ENCODE data around the gene WARS2. TPM values are rescaled to one million over a fixed set of nuclear protein-coding genes. Genes with fewer than 3 reads are reported as not detected.

WARS2 gene
- total RNA-seq, 1 donor from 2014 or later, result 13.5 TPM

DNA sequence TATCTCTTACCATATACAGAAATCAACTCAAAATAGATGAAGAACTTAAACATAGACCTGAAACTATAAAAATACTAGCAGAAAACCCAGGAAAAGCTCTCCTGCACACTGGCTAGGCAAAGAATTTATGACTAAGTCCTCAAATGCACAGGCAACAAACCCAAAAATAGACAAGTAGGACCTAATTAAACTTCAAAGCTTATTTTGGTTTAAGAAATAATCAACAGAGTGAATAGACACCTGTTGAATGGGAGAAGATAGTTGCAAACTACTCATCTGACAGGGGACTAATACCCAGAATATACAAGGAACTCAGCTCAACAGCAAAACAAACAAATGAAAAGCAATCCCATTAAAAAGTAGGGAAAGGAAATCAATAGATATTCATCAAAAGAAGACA is 40.7 kb downstream of the WARS2 start:
- Histone ChIP-seq H3K27ac (no peak overlapping the region), H3K79me2 (ENCODE audit: low read depth) (no peaks in the 10 kb centered on the region), H3K36me3 (no peaks in the 10 kb centered on the region), H3K4me1 (peaks cover 10% of the 10 kb centered on the region), H3K4me2 (no peak overlapping the region), H3K27me3 (no peaks in the 10 kb centered on the region), H3K4me3 (no peak overlapping the region), H3K9me3 (ENCODE audit: low read depth) (no peaks in the 10 kb centered on the region), H3F3A (ENCODE audit: low read depth) (no peaks in the 10 kb centered on the region), H4K20me1 (ENCODE audit: low read depth) (no peaks in the 10 kb centered on the region), H2AFZ (replicated peaks) (no peak overlapping the region), H3K9ac (no peak overlapping the region)
- no peak for DNase-seq (ENCODE audit: low spot score)
- TF ChIP-seq EZH2phosphoT487 (IDR thresholded peaks at IDR 0.05), result no peak
- peaks cover 1% of the 10 kb centered on the region for H3K36me3 Mint-ChIP-seq
- H3K27me3 Mint-ChIP-seq (ENCODE audit: insufficient read depth, low read depth), result no peaks in the 10 kb centered on the region
- H3K9me3 Mint-ChIP-seq, result no peaks in the 10 kb centered on the region
- H3K4me3 Mint-ChIP-seq, result no peak overlapping the region
- peaks cover 6% of the 10 kb centered on the region for H3K4me1 Mint-ChIP-seq
- H3K27ac Mint-ChIP-seq, result no peak overlapping the region

DNA sequence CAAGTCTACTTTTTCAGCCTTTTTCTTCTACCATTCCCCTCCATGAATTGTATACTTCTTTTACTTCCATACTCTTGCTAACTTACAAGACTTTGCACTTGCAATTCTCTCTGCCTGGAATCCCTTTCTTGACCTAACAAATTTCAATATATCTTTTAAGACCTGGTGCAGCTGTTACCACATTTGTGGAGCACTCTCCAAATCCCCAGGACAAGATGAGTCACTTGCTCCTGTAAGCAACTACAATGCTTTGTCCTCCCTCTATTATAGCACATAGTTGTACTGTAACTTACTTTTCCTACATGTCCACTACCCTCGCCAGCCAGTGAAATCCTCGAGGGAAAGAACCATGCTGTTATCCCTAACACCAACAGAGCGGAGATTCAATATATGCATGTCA is 43.1 kb downstream of the WARS2 start:
- Mint-ChIP-seq H3K9me3 (no peaks in the 10 kb centered on the region), H3K36me3 (peaks cover 1% of the 10 kb centered on the region), H3K27ac (no peak overlapping the region), H3K4me3 (no peak overlapping the region), H3K4me1 (peaks cover 2% of the 10 kb centered on the region), H3K27me3 (ENCODE audit: insufficient read depth, low read depth) (no peaks in the 10 kb centered on the region)
- TF ChIP-seq, protein P1, sequence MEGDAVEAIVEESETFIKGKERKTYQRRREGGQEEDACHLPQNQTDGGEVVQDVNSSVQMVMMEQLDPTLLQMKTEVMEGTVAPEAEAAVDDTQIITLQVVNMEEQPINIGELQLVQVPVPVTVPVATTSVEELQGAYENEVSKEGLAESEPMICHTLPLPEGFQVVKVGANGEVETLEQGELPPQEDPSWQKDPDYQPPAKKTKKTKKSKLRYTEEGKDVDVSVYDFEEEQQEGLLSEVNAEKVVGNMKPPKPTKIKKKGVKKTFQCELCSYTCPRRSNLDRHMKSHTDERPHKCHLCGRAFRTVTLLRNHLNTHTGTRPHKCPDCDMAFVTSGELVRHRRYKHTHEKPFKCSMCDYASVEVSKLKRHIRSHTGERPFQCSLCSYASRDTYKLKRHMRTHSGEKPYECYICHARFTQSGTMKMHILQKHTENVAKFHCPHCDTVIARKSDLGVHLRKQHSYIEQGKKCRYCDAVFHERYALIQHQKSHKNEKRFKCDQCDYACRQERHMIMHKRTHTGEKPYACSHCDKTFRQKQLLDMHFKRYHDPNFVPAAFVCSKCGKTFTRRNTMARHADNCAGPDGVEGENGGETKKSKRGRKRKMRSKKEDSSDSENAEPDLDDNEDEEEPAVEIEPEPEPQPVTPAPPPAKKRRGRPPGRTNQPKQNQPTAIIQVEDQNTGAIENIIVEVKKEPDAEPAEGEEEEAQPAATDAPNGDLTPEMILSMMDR (IDR thresholded peaks at IDR 0.05), result no peak
- TF ChIP-seq EZH2phosphoT487 (IDR thresholded peaks at IDR 0.05), result no peak
- TF ChIP-seq EZH2 (IDR thresholded peaks at IDR 0.05), result no peak
- H4K20me1 ChIP-seq (ENCODE audit: low read depth), result no peaks in the 10 kb centered on the region
- H3K79me2 ChIP-seq (ENCODE audit: low read depth), result no peaks in the 10 kb centered on the region
- H3K36me3 ChIP-seq, result no peaks in the 10 kb centered on the region
- H3F3A ChIP-seq (ENCODE audit: low read depth), result no peaks in the 10 kb centered on the region
- H3K4me2 ChIP-seq, result no peak overlapping the region
- no peaks in the 10 kb centered on the region for H3K9me3 ChIP-seq (ENCODE audit: low read depth)
- no peak overlapping the region for H2AFZ ChIP-seq (replicated peaks)
- H3K27ac ChIP-seq, result no peak overlapping the region
- no peaks in the 10 kb centered on the region for H3K27me3 ChIP-seq
- H3K4me3 ChIP-seq, result no peak overlapping the region
- DNase-seq (ENCODE audit: low spot score), result no peak
- peaks cover 3% of the 10 kb centered on the region for H3K4me1 ChIP-seq
- no peak overlapping the region for H3K9ac ChIP-seq

DNA sequence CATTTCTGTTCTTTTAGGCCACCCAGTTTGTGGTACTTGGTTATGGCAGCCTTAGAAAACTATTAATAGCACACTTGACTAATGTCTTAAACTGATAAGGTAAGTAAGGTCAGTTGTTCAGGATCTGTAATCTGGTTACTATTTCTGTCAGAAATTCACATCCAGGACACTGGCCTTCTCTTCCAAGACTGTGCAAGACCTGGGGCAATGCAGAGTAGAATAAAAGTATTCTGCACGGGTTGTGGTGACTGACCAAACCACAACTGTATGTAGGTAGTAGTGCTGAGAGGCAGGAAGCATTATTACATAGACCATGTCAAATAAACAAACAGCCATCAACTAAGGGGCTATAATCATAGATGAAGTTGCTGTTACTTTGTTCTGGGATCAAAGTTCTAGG is 46.7 kb downstream of the WARS2 start:
- H4K20me1 ChIP-seq (ENCODE audit: low read depth), result no peaks in the 10 kb centered on the region
- no peaks in the 10 kb centered on the region for H3K27me3 ChIP-seq
- H3K27ac ChIP-seq, result no peak overlapping the region
- H3K4me1 Mint-ChIP-seq, result no peaks in the 10 kb centered on the region
- no peaks in the 10 kb centered on the region for H3K4me1 ChIP-seq
- no peaks in the 10 kb centered on the region for H3K27me3 Mint-ChIP-seq (ENCODE audit: insufficient read depth, low read depth)
- H3K9me3 Mint-ChIP-seq, result no peaks in the 10 kb centered on the region
- H3K36me3 ChIP-seq, result no peaks in the 10 kb centered on the region
- no peak overlapping the region for H3K4me3 Mint-ChIP-seq
- TF ChIP-seq EZH2 (IDR thresholded peaks at IDR 0.05), result no peak
- TF ChIP-seq, protein P1 (IDR thresholded peaks at IDR 0.05), result no peak
- TF ChIP-seq EZH2phosphoT487 (IDR thresholded peaks at IDR 0.05), result no peak
- no peak overlapping the region for H3K4me2 ChIP-seq
- DNase-seq (ENCODE audit: low spot score), result no peak
- H3F3A ChIP-seq (ENCODE audit: low read depth), result no peaks in the 10 kb centered on the region
- no peaks in the 10 kb centered on the region for H3K36me3 Mint-ChIP-seq
- no peaks in the 10 kb centered on the region for H3K9me3 ChIP-seq (ENCODE audit: low read depth)
- no peaks in the 10 kb centered on the region for H3K79me2 ChIP-seq (ENCODE audit: low read depth)
- H3K27ac Mint-ChIP-seq, result no peak overlapping the region
- H2AFZ ChIP-seq (replicated peaks), result no peak overlapping the region
- H3K4me3 ChIP-seq, result no peak overlapping the region
- no peak overlapping the region for H3K9ac ChIP-seq

DNA sequence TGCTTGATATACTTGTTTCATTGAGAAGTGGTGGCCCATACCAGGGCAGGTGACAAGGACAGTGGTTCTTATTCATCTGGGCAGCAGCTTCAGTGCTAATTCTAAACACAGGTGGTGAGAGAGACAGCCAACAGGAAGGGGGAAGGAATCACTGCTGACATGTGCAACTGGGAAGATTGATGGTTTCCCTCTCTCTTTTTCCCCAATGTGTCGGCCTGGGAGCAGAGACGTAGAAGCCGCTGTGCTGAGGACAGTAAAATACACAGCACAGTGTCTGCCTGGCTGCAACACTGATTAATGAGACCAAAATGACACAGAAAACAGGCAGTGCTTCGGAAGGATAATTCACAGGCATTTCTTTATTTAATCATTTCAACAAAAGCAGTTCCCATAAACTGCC is 48.8 kb downstream of the WARS2 start:
- H3K27me3 Mint-ChIP-seq (ENCODE audit: insufficient read depth, low read depth), result no peaks in the 10 kb centered on the region
- Histone ChIP-seq H3K4me3 (no peak overlapping the region), H3K4me1 (no peaks in the 10 kb centered on the region), H4K20me1 (ENCODE audit: low read depth) (no peaks in the 10 kb centered on the region), H3K27me3 (no peaks in the 10 kb centered on the region), H3K4me2 (no peak overlapping the region), H3K9me3 (ENCODE audit: low read depth) (no peaks in the 10 kb centered on the region), H3F3A (ENCODE audit: low read depth) (no peaks in the 10 kb centered on the region), H3K36me3 (no peaks in the 10 kb centered on the region), H3K79me2 (ENCODE audit: low read depth) (no peaks in the 10 kb centered on the region), H2AFZ (replicated peaks) (no peak overlapping the region), H3K9ac (no peak overlapping the region), H3K27ac (no peak overlapping the region)
- no peaks in the 10 kb centered on the region for H3K4me1 Mint-ChIP-seq
- no peaks in the 10 kb centered on the region for H3K36me3 Mint-ChIP-seq
- no peak for DNase-seq (ENCODE audit: low spot score)
- TF ChIP-seq, protein P1 (IDR thresholded peaks at IDR 0.05), result no peak
- TF ChIP-seq EZH2 (IDR thresholded peaks at IDR 0.05) (no peak), EZH2phosphoT487 (IDR thresholded peaks at IDR 0.05) (no peak)
- no peaks in the 10 kb centered on the region for H3K9me3 Mint-ChIP-seq
- H3K4me3 Mint-ChIP-seq, result no peak overlapping the region
- no peak overlapping the region for H3K27ac Mint-ChIP-seq

Data from neural progenitor cell (in vitro differentiated cells).